NCI-H82 treated with DMSO at 0.1 percent for 48 hours (cell line): ENCODE results near the gene CT47B1.
"Not testable (repeated sequence)": the region's sequence is repeated elsewhere in the genome, so short reads cannot be mapped to it uniquely, and the experiment has no call there.

Experiments
- DNase-seq: peaks from one replicate; lab custom pipeline; 2025; ENCODE audit not compliant: unreplicated experiment; lab: John Stamatoyannopoulos, UW

CT47B1 gene

GRCh38 chrX:120875766-120876165 is at the start of gene CT47B1:
TSS of gene CT47B1 (minus strand) at chrX:120875866. CDS start at chrX:120875670, 196 bp downstream.
- DNase-seq, result not testable (repeated sequence)

GRCh38 chrX:120874678-120875557 is 748 bp downstream of the CT47B1 start:
- DNase-seq, result no peak

- DNase-seq, result no peak
Measured at GRCh38 chrX:120857240-120857639, 18.4 kb downstream of the CT47B1 start.

DNA sequence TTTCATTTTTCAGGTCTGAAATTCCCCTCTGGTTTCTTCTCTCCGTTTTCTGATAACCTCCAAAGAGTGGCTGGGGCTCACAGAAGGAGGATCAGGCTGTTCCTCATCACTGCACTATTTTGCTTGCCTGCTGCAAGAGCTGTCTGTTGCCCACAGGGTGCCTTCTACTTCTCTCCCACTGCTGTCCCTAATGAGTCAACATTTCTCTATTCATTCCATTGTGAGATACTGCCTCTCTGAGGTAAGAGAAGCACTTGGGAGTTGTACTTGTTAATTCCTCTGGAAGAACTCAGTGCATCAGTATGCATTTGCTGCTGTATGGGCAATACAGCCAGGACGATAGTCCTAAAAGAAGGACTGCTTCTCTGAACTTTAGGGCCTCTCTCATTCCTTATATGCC is 34.8 kb downstream of the CT47B1 start:
- DNase-seq, result no peak

GRCh38 chrX:120839491-120839890 is 36.2 kb downstream of the CT47B1 start:
- no peak for DNase-seq

GRCh38 chrX:120827213-120827612 is 48.5 kb downstream of the CT47B1 start:
- DNase-seq, result not testable (repeated sequence)

- DNase-seq, result no peak
Measured at GRCh38 chrX:120825146-120825545, 50.5 kb downstream of the CT47B1 start.

DNA sequence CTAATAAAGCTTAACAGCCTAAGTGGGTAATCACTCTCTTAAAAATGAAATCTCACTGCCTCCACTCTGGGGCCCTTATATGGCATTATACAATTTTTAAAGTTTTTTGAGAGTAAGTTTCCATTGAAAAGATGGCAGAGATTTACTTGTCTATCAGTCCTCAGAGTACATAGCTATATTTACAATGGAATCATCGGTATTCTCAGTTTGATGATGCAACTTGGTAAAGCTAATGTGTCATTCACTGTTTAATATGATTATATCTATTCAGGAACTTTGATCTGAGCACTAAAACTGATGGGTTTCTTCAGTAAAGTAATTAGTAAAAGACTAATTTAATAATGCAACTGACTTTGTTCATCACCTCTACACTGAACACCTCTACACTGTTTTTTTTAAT is 51.6 kb downstream of the CT47B1 start:
- no peak for DNase-seq

DNA sequence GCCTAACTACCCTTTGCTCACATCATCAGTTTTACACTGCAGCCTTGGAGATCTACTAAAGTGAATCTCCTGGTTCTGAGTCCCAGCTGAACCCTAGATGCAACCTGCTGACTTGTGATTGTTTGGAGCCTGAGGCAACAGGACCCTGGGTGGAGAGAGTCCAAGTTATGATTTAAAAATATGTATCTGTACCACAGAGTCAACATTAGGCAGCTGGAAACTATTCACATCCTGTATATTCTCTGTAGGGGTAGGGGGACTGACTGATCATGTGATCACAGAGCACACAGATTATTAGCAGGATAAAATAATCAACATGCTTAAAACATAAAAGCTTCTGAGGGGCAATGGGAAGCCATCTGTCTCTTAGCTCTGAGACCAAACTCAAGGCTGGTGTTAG is 52.1 kb downstream of the CT47B1 start:
- no peak for DNase-seq
